HG02981 (cell line): Measurements from ENCODE around the gene MAP7.
"Not testable (repeated sequence)": the region's sequence is repeated elsewhere in the genome, so short reads cannot be mapped to it uniquely, and the experiment has no call there.

Experiments used
- ATAC-seq: cut with Tn5 transposase; IDR thresholded peaks from one replicate; pipeline ENCODE4 v1.9.1; 2021; ENCODE audit warnings: mild to moderate bottlenecking, moderate library complexity; ENCODE audit not compliant: unreplicated experiment

The MAP7 gene

DNA sequence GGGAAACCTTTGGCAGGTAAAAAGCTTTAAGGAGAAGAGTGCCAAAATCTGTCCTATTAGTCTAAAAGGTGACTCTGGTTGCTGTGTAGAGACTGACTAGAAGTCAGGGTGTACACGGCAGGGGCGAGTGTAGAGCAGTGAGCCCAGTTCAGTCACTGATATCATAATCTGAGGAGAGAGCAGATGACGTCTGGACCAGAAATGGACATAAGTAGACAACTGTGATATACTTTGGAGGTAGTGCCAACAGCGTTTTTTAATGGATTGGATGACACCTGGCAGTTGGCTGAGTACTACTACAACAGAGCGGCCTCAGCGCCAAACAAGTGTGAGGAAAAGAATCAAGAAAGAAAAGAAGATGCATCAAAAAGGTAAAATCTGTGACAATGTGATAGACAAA lies 76.0 kb downstream of the MAP7 start:
- ATAC-seq, result no peak

DNA sequence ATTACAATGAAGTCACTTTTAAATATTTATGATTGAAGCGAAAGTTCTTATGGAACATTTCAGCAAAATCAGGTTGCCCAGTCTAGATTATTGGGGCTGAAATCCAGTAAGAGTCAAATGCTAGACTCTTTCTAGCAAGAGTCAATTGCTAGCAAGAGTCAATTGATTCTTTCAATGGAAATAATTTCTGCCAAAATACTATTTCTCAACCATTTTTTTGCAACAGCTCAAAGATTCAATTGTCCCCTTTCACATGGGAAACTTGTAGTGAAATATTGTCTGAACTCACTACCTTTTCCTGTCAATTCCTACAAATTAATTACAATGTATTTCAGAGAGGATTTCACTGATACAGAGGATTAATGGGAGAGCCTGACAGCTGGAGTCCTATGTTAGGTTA lies 78.3 kb downstream of the MAP7 start:
- ATAC-seq, result no peak

DNA sequence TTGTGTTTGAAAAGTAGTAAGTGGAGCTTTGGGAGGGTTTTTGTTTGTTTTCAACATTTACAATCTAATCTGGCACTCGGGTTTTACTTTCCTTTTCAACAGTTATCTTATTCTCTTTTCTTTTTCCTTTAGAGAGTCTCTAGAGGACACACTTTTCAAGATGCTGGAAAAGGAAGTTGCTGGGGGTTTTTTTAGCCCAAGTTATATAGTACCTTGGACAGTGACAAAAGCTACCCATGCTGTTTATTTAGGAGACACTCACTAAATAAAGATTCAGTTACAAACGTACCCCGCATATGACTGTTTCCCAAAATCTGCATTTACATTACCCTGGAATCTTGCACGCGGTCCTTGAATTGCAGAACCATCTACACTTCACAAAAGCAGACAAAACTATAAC lies 78.8 kb downstream of the MAP7 start:
- ATAC-seq, result no peak

DNA sequence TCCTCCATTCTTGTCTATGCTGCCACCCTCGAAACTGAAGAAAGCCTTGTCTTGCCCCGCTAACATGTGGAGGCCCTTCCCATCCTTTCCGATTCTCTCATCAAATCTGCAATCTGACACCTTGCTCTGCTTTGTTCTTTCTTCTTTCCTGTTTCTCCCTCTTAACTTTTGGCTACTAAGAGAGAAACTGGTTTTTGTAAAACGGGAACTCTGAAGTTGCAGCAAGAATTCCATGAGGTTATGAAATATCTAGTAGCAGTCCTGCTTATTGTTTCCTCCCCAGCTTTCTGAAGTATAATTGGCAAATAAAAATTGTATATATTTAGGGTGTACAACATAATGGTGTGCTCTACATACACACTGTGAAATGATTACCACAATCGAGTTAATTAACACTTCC lies 80.2 kb downstream of the MAP7 start:
- no peak for ATAC-seq

DNA sequence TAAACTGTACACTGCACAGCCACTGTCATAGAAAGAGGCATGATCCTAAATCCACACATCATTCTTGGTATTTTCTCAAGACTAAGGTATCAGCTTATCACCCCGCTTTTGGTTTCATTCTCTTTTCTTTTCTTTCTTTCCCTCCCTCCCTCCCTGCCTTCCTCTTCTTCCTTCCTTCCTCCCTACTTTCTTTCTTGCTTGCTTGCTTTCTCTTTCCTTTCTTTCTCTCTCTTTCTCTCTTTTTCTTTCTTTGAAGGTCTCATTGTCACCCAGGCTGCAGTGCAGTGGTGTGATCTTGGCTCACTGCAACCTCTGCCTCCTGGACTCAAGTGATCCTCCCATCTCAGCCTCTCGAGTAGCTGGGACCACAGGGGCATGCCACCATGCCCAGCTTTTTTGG lies 81.1 kb downstream of the MAP7 start:
- no peak for ATAC-seq

DNA sequence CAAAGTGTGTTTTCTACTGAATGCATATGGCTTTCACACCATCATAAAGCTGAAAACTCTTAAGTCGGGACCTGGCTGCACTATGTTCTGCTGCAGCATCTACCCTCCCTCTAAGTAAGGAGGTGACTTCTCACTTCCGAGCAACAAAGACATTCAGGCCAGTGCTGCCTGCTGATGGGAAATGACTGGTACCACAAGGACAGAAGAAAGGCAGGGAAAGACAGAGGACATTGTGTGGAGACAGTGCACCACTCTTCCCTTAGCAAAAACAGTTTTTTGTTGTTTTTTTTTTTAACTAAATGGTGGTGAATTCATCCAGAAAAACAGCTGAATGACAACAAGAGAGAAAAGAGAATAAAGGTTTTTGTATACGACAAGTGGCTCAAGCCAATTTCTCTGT lies 81.5 kb downstream of the MAP7 start:
- no peak for ATAC-seq

DNA sequence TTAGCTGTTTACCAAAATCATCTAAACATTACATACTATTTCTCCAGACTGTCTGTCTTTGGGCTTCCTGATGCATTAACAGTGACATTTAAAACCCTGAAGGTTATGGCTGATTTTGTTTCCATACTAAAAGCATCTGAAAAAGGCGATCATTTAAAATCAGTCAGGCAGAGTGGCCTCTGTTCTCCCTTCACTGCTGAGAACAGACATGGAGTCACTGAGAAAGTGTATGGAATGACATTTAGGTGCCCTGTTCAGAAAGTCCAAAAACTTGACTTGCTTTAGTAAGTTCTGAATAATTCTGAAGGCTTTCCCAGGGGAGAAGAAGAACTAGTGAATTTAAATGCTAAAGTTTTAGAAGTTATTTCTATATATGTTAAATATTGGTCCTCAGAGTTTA lies 83.0 kb downstream of the MAP7 start:
- ATAC-seq, result no peak

DNA sequence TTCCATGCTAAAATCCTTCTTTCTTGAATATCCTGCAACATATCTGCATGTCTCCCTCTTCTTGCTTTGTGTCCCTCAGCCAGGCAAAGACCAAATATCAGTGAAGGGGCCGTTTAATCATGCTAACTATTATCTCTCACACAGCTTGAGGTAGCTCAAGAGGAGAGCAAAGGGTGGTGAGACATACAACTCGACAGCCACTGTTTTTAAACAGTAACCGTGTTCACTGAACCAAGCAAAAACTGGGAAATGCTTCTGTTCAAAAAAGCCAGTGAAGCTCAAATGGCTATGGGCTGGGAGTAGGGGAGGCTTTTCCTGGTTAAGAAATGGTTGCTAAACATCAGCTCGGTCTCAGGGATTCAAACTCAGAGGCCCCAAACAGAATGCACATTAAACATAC lies 83.4 kb downstream of the MAP7 start:
- no peak for ATAC-seq

DNA sequence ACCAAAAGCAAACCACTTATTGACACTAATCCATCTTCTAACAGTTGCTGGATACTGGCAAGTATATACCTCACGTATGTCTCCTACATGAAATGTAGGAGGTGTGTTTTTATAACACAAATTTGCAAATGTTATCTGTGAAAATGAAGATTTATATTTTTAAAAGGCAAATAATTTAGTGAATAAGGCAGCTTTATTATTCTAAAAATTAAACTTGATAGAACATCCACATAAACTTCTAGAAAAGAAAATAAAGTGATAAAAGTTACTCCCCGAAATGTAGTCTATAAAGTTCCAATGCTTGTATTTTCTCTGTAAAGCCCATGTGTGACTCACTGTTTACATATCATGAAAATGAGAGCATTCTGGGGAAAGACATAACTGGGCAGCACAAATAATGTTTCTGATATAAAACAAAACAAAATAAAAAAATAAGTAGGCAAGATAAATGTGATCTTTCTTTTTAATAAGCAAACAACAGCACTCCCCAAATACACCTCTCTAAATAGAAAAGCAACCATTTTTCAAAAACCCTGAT lies 84.4 kb downstream of the MAP7 start:
- ATAC-seq, result no peak

DNA sequence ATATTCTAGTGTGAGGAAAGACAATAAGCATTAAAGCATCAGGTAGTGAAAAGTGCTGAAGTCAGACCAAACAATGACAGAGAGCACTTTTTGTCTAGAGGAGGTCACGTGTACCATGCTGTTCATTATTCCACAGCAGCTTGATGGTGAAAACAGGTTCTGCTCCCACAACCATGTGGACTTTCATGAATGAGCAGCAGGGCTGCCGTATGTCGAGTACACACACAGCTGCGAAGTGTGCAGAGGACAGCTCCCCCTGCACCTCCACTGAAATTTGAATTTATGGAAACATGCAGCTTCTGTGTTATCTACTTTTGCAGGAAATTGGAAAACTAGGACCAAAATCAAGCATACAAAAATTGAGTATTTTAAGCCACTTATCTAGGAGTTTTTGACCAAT lies 85.3 kb downstream of the MAP7 start:
- no peak for ATAC-seq

DNA sequence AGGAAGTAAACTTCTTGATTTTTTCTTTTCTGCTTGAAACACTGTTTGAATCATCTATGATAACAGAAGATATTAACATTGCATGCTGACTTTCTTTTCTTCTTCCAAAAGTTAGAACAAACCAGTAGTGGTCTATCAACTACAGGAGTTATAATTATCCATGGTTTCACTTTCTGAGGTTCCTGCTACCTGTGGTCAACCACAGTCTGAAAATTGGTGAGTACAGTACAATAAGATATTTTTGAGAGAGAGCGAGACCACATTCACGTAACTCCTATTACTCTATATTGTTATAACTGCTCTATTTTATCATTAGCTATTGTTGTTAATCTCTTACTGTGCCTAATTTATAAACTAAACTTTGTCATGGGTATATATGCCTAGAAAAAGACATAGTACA lies 86.1 kb downstream of the MAP7 start:
- ATAC-seq, result no peak

DNA sequence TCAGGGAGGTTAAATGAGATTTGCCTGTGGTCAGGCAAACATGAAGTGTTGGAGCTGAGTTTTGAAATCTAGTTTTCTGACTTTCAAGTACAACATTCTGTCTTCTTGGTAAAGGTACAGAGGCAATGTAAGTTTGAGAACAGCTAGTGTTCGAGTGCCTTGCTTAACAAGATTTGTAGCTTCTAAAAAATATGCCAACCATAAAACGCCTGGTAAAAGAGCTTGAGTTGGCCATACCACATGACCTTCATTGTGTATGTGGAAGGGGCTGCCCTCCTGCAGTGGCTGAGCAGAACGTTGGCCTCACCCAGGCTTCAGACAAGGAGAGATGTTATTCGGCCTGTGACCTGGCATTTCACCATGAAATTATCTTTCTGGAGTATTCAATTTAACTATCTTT lies 86.5 kb downstream of the MAP7 start:
- ATAC-seq, result no peak

DNA sequence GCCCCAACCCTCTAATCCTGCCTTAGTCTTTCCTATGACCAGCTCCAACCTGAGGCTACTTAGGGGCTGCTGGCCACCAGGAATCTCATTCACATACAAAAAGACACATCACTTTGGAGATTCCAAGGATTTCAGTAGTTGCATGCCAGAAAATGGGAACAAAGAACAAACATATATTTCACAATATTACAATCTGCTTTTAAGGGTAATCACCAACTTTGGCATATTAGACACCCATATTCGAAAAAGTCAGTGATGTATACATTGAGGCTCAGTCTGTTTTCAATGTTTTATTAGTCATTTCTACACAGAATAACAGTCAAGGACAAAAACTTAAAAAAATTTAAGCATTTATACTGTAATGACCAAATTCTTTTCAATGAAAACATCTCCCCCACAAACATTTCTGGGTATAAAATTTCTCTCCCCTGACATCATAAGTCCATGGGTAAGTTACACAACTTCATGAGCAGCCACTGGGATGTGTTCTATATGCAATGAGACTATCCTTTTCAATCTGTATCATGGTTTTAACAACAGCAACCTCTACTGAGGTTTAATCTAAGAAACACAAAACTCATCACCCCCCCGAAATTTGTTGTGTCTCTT lies 103.5 kb downstream of the MAP7 start:
- no peak for ATAC-seq

DNA sequence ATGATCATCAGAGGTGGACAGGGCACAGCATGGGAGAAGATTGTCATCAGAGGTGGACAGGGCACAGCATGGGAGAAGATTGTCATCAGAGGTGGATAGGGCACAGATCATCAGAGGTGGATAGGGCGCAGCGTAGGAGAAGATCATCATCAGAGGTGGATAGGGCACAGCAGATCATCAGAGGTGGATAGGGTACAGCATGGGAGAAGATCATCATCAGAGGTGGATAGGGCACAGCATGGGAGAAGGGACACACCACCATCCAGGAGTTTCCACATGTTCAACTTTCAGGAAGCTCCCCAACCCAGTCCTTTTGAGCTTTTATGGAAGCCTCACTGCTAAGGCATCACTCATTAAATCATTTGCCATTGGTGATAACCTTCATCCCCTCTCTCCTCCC lies 104.1 kb downstream of the MAP7 start:
- no peak for ATAC-seq

DNA sequence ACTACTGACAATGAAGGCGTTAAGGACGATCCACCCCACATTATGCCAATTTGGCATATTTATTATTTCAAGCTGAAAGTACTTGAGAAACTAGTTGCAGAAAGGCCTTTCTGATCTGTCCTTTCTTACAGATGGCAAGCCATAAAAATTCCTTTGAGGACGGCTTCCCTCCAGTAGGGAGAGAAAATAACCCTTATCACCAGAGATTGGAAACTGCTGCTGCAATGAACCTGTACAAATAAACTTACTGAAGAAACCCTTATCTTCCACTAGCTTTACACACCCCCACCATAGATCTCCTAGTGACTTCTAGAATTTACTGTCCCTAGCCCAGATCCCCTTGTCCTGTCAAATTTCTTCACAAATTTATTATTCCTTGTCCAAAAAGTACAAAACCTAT lies 105.2 kb downstream of the MAP7 start:
- ATAC-seq, result no peak

DNA sequence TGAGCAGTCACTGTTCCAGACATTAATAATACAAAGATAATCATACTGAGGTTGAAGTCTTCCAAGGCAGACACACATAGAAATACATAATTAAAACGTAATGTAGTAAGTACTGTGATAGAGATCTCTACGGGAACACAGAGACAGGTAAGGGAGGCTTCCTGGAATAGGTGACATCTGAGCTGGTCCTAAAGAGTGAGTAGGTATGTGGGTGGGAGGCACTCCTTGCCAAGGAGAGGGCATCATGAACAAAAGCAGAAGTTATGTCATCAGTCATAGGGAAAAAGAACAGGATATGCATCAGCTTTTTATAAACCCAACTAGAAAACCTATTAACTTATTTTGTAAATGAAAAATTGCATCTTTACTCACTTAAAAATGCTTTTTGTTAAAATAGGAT lies 110.0 kb downstream of the MAP7 start:
- no peak for ATAC-seq

DNA sequence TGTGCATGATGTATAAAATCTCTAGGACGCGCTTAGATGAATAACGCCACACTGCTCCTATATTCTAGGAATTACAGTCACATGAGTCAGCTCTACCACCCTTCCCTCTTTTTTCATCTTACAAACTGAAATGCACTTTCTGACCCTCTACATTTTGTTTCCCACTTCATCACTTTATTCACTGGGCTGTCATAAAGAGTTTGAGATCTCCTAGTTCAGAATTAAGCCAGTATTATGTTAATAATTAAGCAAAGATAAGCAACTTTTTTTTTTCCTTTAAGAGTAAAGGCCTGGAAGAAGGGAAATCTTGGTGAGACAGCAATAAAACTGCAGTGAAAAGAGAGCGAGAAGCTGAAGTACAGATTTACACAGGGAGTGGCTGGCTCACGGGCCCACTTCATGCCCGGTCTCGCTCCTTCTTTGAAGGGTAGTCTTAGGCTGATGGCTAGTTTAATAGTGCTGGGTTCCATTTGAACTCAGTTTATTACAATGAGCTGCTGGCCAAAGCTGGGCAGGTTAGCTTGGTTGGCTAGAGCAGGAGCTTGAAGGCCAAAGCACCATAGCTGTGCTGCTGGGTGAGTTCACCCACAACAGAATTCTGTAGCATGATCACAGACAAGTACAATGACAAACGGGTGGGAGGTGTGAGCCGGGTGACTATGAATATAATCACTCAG lies 110.6 kb downstream of the MAP7 start:
- no peak for ATAC-seq

DNA sequence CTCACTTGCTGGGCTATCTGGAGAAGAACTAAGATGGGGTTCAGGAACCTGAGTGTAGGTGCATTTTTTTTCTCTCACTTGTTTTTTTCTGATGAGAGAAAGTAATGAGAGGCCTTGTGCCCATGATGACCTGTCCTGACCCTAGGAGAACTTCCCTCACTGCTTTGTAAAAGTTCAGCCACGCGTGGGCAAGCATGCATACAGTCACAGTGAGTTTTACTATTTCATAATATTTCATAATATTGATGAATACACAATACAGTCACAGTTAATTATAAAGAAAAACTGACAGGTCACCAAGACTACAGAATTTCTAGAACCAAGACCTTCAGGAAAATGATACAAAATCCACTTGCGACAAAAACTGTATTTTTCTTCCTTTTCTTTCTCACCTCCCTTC lies 111.8 kb downstream of the MAP7 start:
- ATAC-seq, result no peak

DNA sequence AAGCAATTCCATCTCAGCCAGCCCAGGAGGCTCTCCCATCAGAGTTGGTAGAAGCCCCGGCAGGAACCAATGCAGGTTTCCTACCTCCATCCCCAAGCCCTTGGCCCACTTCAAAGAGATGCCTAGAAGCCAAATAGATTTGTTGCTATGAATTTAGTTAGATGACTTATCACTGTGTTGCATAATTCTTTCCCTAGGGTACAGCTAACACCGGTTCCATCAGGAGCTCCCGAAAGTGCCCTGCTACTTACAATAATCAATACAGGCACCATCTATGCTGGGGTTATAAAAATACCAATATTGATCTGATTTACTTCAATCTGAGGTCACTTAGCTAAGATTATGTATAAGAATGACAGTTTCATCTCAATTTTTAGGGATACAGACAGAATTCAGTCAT lies 113.0 kb downstream of the MAP7 start:
- no peak for ATAC-seq

DNA sequence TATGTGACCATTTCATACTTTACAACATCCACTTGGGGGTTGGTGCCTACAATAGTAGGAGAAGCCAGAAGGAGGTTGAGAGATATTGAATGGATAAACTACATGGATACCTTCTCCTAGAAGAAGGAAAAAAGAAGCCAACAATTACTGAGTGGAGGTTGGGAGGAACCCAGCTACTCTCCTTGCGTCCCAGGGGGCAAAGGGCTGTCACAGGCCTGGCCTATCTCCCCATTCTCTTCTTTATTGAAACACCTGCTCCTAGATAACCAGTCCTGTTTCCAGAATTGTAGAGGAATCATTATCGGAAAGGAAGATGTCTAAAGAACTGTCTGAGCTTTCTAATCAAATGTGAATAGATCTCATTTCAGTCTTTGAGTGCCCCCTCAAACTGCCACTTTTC lies 115.1 kb downstream of the MAP7 start:
- no peak for ATAC-seq

DNA sequence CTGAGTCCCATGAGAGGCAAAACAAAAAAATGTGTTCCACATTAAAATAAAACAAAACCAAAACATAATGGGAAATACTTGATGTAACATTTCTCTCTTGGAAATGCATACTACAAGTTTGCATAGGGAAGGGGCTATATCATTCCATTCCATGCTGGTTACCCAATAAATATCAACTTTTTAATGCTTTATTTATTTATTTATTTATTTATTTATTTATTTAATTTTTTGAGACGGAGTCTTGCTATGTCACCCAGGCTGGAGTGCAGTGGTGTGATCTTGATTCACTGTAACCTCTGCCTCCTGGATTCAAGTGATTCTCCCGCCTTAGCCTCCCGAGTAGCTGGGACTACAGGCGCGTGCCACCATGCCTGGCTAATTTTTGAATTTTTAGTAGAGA lies 118.9 kb downstream of the MAP7 start:
- ATAC-seq, result not testable (repeated sequence)

DNA sequence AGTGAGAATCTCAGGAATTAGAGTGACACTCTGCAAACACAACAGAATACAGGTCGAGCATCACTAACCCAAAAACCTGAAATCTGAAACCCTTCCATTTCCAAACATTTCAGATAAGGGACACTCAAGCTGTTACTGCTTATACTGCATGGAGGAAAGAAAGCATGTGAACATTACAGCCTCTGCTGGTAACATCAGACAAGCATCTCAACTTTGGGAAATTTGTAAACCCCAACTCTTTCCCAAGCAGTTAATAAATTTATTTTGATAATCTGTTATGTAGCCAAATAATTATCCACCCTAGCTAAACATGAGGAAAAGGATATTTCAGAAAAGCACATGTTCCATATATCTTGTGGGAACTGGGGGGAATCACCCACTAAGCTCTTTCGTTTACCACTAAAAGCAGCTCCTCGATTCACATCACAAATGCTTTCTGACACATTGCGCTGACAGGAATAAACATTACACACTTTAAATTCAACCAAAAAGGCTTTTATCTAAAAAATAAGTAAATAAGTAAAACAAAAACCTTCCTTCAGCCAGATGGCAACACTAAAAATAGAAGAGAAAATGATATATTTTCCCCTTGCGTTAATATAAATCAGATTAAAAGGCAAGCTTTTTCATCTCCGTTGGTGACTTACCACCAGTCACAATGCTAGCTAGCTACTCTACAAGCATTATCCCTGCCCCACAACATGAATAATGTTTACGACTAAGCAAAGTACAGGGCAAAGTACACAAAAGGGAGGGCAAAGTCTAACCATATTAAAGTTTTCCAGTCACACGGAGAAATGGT lies 120.8 kb downstream of the MAP7 start:
- ATAC-seq, result no peak
